ENCODE measurements around the gene STARD6.

DNA sequence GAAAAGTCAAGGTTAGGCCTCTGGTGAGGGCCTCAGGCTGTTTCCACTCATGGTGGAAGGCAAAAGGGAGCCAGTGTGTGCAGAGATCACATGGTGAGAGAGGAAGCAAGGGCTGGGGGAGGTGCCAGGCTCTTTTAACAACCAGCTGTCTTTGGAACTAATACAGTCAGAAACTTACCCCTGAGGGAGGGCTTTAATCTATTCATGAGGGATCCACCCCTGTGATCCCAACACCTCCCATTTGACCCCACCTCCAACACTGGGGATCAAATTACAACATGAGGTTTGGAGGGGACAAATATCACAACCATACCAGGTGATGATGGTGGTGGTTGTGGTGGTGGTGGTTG is 77.5 kb downstream of the STARD6 start:
- TF ChIP-seq, protein P1, sequence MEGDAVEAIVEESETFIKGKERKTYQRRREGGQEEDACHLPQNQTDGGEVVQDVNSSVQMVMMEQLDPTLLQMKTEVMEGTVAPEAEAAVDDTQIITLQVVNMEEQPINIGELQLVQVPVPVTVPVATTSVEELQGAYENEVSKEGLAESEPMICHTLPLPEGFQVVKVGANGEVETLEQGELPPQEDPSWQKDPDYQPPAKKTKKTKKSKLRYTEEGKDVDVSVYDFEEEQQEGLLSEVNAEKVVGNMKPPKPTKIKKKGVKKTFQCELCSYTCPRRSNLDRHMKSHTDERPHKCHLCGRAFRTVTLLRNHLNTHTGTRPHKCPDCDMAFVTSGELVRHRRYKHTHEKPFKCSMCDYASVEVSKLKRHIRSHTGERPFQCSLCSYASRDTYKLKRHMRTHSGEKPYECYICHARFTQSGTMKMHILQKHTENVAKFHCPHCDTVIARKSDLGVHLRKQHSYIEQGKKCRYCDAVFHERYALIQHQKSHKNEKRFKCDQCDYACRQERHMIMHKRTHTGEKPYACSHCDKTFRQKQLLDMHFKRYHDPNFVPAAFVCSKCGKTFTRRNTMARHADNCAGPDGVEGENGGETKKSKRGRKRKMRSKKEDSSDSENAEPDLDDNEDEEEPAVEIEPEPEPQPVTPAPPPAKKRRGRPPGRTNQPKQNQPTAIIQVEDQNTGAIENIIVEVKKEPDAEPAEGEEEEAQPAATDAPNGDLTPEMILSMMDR (IDR thresholded peaks at IDR 0.05): no peak
- TF ChIP-seq POLR2A (IDR thresholded peaks at IDR 0.05) (no peak), POLR2AphosphoS5 (IDR thresholded peaks at IDR 0.05) (no peak)

Measured in upper lobe of left lung (tissue), 4 donors.